ENCODE measurements around the gene CHRNB2. TPM values are rescaled to one million over a fixed set of nuclear protein-coding genes. Genes with fewer than 3 reads are reported as not detected.

The CHRNB2 gene
- total RNA-seq, 4 donors from 2014 or later = under 0.01 to 0.65 (median 0.19) TPM

- peaks cover 92 to 100% (median 98%) of the 10 kb centered on the region in 4 donors for H3K36me3 ChIP-seq
- TF ChIP-seq POLR2A (IDR thresholded peaks at IDR 0.05; ENCODE audit: low read depth) = no peak
- peaks cover 0 to 2% (median under 1%) of the 10 kb centered on the region in 4 donors for H3K4me1 ChIP-seq
- DNase-seq (ENCODE audit: extremely low spot score) = no peak
- H3K27me3 ChIP-seq = no peaks in the 10 kb centered on the region
- intact Hi-C loops (cut with DNase I) = no loop called here
- H3K9me3 ChIP-seq = no peaks in the 10 kb centered on the region
- H3K27ac ChIP-seq (replicated peaks in 1 of 4) = no peak overlapping the region
- H3K4me3 ChIP-seq = no peak overlapping the region
Observed at GRCh38 chr1:154593390-154593789, 25.8 kb downstream of the CHRNB2 start.

- intact Hi-C loops (cut with DNase I) = no loop called here
- Histone ChIP-seq H3K9me3 (no peaks in the 10 kb centered on the region), H3K27ac (replicated peaks in 1 of 4) (no peak overlapping the region), H3K4me3 (no peak overlapping the region), H3K4me1 (peaks cover 8 to 17% (median 13%) of the 10 kb centered on the region in 4 donors), H3K36me3 (peaks cover 79 to 100% (median 93%) of the 10 kb centered on the region in 4 donors), H3K27me3 (no peaks in the 10 kb centered on the region)
- WGBS = 81% methylated on average over 7 of the region's 7 CpGs
- TF ChIP-seq CTCF (IDR thresholded peaks at IDR 0.05) (no peak), EP300 (IDR thresholded peaks at IDR 0.05) (no peak), POLR2AphosphoS5 (IDR thresholded peaks at IDR 0.05) (no peak), POLR2A (IDR thresholded peaks at IDR 0.05; ENCODE audit: low read depth) (no peak)
- no peak for DNase-seq (ENCODE audit: extremely low spot score)
Observed at GRCh38 chr1:154594811-154595210, 27.2 kb downstream of the CHRNB2 start.

DNA sequence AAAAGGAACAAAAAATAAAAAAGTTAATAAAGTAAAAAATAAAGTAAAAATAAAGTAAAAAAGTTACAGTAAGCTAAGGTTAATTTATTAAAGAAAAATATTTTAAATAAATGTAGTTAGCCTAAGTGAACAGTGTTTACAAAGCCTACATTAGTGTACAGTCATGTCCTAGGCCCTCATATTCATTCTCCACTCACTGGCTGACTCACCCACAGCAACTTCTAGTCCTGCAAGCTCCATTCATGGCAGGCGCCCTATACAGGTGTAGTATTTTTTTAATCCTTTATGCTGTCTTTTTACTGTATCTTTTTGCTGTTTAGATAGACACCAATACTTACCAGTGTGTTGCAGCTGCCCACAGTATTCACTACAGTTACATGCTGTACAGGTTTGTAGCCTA, 28.0 kb downstream of the CHRNB2 start:
- TF ChIP-seq POLR2A (IDR thresholded peaks at IDR 0.05; ENCODE audit: low read depth) (no peak), POLR2AphosphoS5 (IDR thresholded peaks at IDR 0.05) (no peak), EP300 (IDR thresholded peaks at IDR 0.05) (no peak), CTCF (IDR thresholded peaks at IDR 0.05) (no peak)
- intact Hi-C loops (cut with DNase I) = no loop called here
- H3K27me3 ChIP-seq = no peaks in the 10 kb centered on the region
- DNase-seq (ENCODE audit: extremely low spot score) = no peak
- H3K9me3 ChIP-seq = no peaks in the 10 kb centered on the region
- 96% methylated on average over 1 of the region's 1 CpG for whole genome bisulfite sequencing
- H3K4me3 ChIP-seq = no peak overlapping the region
- peaks cover 16 to 25% (median 21%) of the 10 kb centered on the region in 4 donors for H3K4me1 ChIP-seq
- H3K27ac ChIP-seq (replicated peaks in 1 of 4) = no peak overlapping the region
- H3K36me3 ChIP-seq = peaks cover 76 to 100% (median 93%) of the 10 kb centered on the region in 4 donors

DNA sequence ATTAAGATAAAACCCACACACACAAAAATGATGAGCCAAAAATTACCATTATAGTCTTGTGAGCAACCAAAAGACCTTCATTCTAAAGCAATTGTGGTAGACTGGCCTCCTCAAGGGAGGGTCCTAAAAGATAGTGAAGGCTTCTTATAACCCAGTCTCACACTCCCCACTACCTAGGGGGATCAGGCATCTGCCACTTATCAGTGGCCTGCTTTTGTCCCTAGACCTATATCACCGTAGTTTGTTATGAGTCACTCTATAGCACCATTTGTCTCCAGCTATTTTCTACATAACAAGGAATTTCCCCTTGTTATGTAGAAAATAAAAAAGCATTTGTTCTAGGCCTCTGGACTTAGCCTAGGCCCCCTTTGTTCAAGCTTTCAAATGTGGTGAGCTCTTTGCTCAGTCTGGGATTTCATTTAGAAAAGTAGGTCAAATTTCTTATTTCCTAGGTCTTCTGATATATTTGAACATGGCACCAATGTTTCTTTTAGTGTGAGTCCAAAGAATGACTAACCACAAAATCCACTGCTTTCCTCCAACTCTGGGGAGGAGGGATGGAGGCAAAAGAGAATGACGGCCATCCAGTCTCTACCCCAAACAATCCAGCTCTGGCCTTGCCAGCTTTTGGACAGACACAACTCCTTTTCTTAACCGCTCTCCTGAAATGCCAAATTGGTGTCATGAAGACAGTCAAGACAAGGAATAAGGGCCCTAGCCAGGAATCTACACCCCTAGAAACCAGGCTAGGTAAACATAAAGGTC, 31.5 kb downstream of the CHRNB2 start:
- 54% methylated on average over 3 of the region's 3 CpGs for WGBS
- peak overlapping the region in 3 of 4 donors; percentile 0 to 33 (median 23) for H3K27ac ChIP-seq (replicated peaks in 1 of 4)
- H3K36me3 ChIP-seq = peaks cover 53 to 85% (median 79%) of the 10 kb centered on the region in 4 donors
- no peak for DNase-seq (ENCODE audit: extremely low spot score)
- no peak overlapping the region for H3K4me3 ChIP-seq
- peaks cover 39 to 58% (median 50%) of the 10 kb centered on the region in 4 donors for H3K4me1 ChIP-seq
- TF ChIP-seq CTCF (IDR thresholded peaks at IDR 0.05) (no peak), POLR2A (IDR thresholded peaks at IDR 0.05; ENCODE audit: low read depth) (no peak), EP300 (IDR thresholded peaks at IDR 0.05) (no peak), POLR2AphosphoS5 (IDR thresholded peaks at IDR 0.05) (no peak)
- H3K9me3 ChIP-seq = no peaks in the 10 kb centered on the region
- intact Hi-C loops (cut with DNase I) = no loop called here
- no peaks in the 10 kb centered on the region for H3K27me3 ChIP-seq

- Histone ChIP-seq H3K4me3 (no peak overlapping the region), H3K27ac (replicated peaks in 1 of 4) (peak overlapping the region in 2 of 4 donors; percentile 23 to 33), H3K36me3 (peaks cover 47 to 79% (median 73%) of the 10 kb centered on the region in 4 donors), H3K9me3 (no peaks in the 10 kb centered on the region), H3K27me3 (no peaks in the 10 kb centered on the region), H3K4me1 (peaks cover 42 to 64% (median 56%) of the 10 kb centered on the region in 4 donors)
- no peak for TF ChIP-seq EP300 (IDR thresholded peaks at IDR 0.05)
- no peak for TF ChIP-seq CTCF (IDR thresholded peaks at IDR 0.05)
- TF ChIP-seq POLR2A (IDR thresholded peaks at IDR 0.05; ENCODE audit: low read depth) = no peak
- no peak for TF ChIP-seq POLR2AphosphoS5 (IDR thresholded peaks at IDR 0.05)
- no peak for DNase-seq (ENCODE audit: extremely low spot score)
- 62% methylated on average over 3 of the region's 3 CpGs for WGBS
- intact Hi-C loops (cut with DNase I) = no loop called here
Observed at GRCh38 chr1:154599658-154600057, 32.1 kb downstream of the CHRNB2 start.

All from esophagus muscularis mucosa (tissue), 4 donors.